ENCODE results near the gene EEF2K.
"Not testable (repeated sequence)": the region's sequence is repeated elsewhere in the genome, so short reads cannot be mapped to it uniquely, and the experiment has no call there.

EEF2K gene

GRCh38 chr16:22190081-22190775, 15.8 kb upstream of the EEF2K start:
- DNase-seq: peak; percentile 99

- peak; percentile 97 for DNase-seq
These were observed 15.1 kb upstream of the EEF2K start for GRCh38 chr16:22190776-22191531.

- DNase-seq: no peak
These were observed 14.4 kb upstream of the EEF2K start for GRCh38 chr16:22191532-22192260.

- DNase-seq: peak; percentile 84
These were observed 13.6 kb upstream of the EEF2K start for GRCh38 chr16:22192261-22193062.

- DNase-seq: no peak
These were observed 13.0 kb upstream of the EEF2K start for GRCh38 chr16:22193063-22193411.

- DNase-seq: no peak
These were observed 11.2 kb upstream of the EEF2K start for GRCh38 chr16:22194707-22195444.

- DNase-seq: no peak
These were observed 10.7 kb upstream of the EEF2K start for GRCh38 chr16:22195445-22195694.

- DNase-seq: peak; percentile 83
These were observed 10.2 kb upstream of the EEF2K start for GRCh38 chr16:22195695-22196558.

- DNase-seq: not testable (repeated sequence)
These were observed 9.4 kb upstream of the EEF2K start for GRCh38 chr16:22196559-22197168.

GRCh38 chr16:22198547-22199293, 7.4 kb upstream of the EEF2K start:
- DNase-seq: no peak

- DNase-seq: no peak
These were observed 3.8 kb upstream of the EEF2K start for GRCh38 chr16:22202261-22202637.

GRCh38 chr16:22203091-22203490, 3.0 kb upstream of the EEF2K start:
- no peak for DNase-seq

GRCh38 chr16:22204091-22204655, 1.9 kb upstream of the EEF2K start:
- DNase-seq: no peak

GRCh38 chr16:22205577-22206012, 483 bp upstream of the EEF2K start:
- no peak for DNase-seq

- DNase-seq: peak; percentile 62
These were observed 1.0 kb downstream of the EEF2K start for GRCh38 chr16:22206842-22207714.

GRCh38 chr16:22207715-22208360, 1.8 kb downstream of the EEF2K start:
- DNase-seq: no peak

- no peak for DNase-seq
These were observed 4.2 kb downstream of the EEF2K start for GRCh38 chr16:22210285-22210684.

- DNase-seq: no peak
These were observed 4.8 kb downstream of the EEF2K start for GRCh38 chr16:22210854-22211253.
